ENCODE data around the gene NR2C2. TPM values are rescaled to one million over a fixed set of nuclear protein-coding genes. Genes with fewer than 3 reads are reported as not detected.

Gene NR2C2
- total RNA-seq, 1 experiment from 2014 or later: 38.5 TPM

GRCh38 chr3:15097891-15098290, 150.5 kb downstream of the NR2C2 start:
- Histone ChIP-seq H3K14ac (ENCODE audit: insufficient read depth, low read length) (no peak overlapping the region), H2BK120ac (ENCODE audit: low read depth, low read length, poor library complexity, severe bottlenecking) (no peak overlapping the region), H2AFZ (ENCODE audit: low read length) (no peak overlapping the region), H3K79me1 (ENCODE audit: insufficient read depth, low read depth, low read length, poor library complexity, severe bottlenecking) (peaks cover 8% of the 10 kb centered on the region), H2BK20ac (ENCODE audit: low read depth, low read length, poor library complexity, severe bottlenecking) (no peak overlapping the region), H3K4me2 (ENCODE audit: insufficient read depth, insufficient read length, low read length) (peak overlapping the region; percentile 98), H4K91ac (ENCODE audit: insufficient read length, low read depth, low read length) (no peak overlapping the region), H4K5ac (ENCODE audit: insufficient read length, low read depth, low read length) (no peak overlapping the region), H3K9ac (ENCODE audit: extremely low read depth, insufficient read length, low read length) (peak overlapping the region; percentile 15), H3K4me1 (ENCODE audit: insufficient read depth, low read length) (peaks cover 3% of the 10 kb centered on the region; the same call in 1 of the 2 replicates), H3K4ac (ENCODE audit: low read depth, low read length) (no peak overlapping the region), H4K8ac (replicated peaks; ENCODE audit: insufficient read length, low read depth, low read length) (no peak overlapping the region), H3K9me3 (ENCODE audit: control insufficient read depth, low read depth, low read length) (no peaks in the 10 kb centered on the region), H3K23ac (ENCODE audit: insufficient read length, low read depth, low read length) (no peak overlapping the region), H2BK5ac (ENCODE audit: insufficient read length, low read length) (no peak overlapping the region), H3K56ac (ENCODE audit: insufficient read length, low read depth, low read length) (no peak overlapping the region), H3K23me2 (ENCODE audit: insufficient read length, low read depth, low read length, poor library complexity, severe bottlenecking) (peaks cover 18% of the 10 kb centered on the region), H3K79me2 (ENCODE audit: insufficient read depth, low read length) (peaks cover 5% of the 10 kb centered on the region; the same call in 1 of the 2 replicates), H2BK12ac (ENCODE audit: insufficient read length, low read depth, low read length) (no peak overlapping the region), H2AK5ac (ENCODE audit: insufficient read length, low read length) (no peak overlapping the region), H3T11ph (ENCODE audit: low read length) (no peak overlapping the region), H2BK15ac (ENCODE audit: low read depth, low read length) (no peak overlapping the region), H3K27ac (ENCODE audit: insufficient read length, low read depth, low read length) (no peak overlapping the region), H3K27me3 (ENCODE audit: insufficient read depth, low read length) (no peaks in the 10 kb centered on the region; the same call in 1 of the 2 replicates), H4K20me1 (ENCODE audit: control insufficient read depth, insufficient read depth, insufficient read length) (no peaks in the 10 kb centered on the region), H3K18ac (ENCODE audit: insufficient read length, low read depth, low read length) (no peak overlapping the region)
- Mint-ChIP-seq H3K36me3 (ENCODE audit: insufficient read depth in 1 of 3, low read depth in 3 of 3) (peaks cover 0 to 21% (median 19%) of the 10 kb centered on the region in 3 experiments; a peak in 5 of 7 replicates), H3K27ac (no peak overlapping the region; a peak in 1 of 7 replicates), H3K27me3 (ENCODE audit: low read depth) (peaks cover 3% of the 10 kb centered on the region; the same call in 1 of the 2 replicates), H3K9me3 (no peaks in the 10 kb centered on the region; a peak in 1 of 5 replicates), H3K4me1 (peaks cover 19% of the 10 kb centered on the region in 2 experiments), H3K4me3 (peak overlapping the region; percentile 88 to 95)
- no peak for DNase-seq
- TF ChIP-seq, protein P1, sequence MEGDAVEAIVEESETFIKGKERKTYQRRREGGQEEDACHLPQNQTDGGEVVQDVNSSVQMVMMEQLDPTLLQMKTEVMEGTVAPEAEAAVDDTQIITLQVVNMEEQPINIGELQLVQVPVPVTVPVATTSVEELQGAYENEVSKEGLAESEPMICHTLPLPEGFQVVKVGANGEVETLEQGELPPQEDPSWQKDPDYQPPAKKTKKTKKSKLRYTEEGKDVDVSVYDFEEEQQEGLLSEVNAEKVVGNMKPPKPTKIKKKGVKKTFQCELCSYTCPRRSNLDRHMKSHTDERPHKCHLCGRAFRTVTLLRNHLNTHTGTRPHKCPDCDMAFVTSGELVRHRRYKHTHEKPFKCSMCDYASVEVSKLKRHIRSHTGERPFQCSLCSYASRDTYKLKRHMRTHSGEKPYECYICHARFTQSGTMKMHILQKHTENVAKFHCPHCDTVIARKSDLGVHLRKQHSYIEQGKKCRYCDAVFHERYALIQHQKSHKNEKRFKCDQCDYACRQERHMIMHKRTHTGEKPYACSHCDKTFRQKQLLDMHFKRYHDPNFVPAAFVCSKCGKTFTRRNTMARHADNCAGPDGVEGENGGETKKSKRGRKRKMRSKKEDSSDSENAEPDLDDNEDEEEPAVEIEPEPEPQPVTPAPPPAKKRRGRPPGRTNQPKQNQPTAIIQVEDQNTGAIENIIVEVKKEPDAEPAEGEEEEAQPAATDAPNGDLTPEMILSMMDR (conservative IDR thresholded peaks at IDR 0.05): no peak
- no CpG with 5 or more reads among the region's 6 CpGs for WGBS (ENCODE audit: extremely low coverage, insufficient read length, low lambda C conversion rate)

Other genes with a start within 250 kb of the NR2C2 start
- 7.8 and 8.6 TPM in 2 replicates for gene FGD5, start 128.6 kb upstream of the NR2C2 start, total RNA-seq (2021)
- 53.2 and 56.2 TPM in 2 replicates for gene MRPS25, start 117.7 kb downstream of the NR2C2 start, total RNA-seq (2021)
- gene RBSN, start 151.6 kb downstream of the NR2C2 start, total RNA-seq (2021): 16.0 and 18.8 TPM in 2 replicates

Measured in H9 (cell line).